K562 (cell line): ENCODE results near the gene ZNF839. TPM values are rescaled to one million over a fixed set of nuclear protein-coding genes. Genes with fewer than 3 reads are reported as not detected.

Source experiments
- ATAC-seq: fragments of 200-7000 bp; cut with Tn5 transposase; 3 replicates; pipeline ENCODE4 v1.9.1; 2020; ENCODE audit warnings: moderate library complexity
- BruUV-seq: library from RNA; stranded (reverse); fragments of 400-500 nt; replicated peaks from 2 replicates; lab custom pipeline; 2021; lab: Mats Ljungman, UMichigan
- CTCF ChIA-PET: fragments of 300-600 bp; formaldehyde crosslinking; extraction: SDS; loops from one replicate; lab custom pipeline; 2021; ENCODE audit warnings: low intra/inter-chr PET ratio; lab: Yijun Ruan, JAX
- POLR2A ChIA-PET: fragments of 300-600, 350-650 bp; sonication (Branson Sonifier 250); formaldehyde crosslinking; extraction: SDS; loops from one replicate; lab custom pipeline; 2021; ENCODE audit warnings: antibody characterized with exemption, inconsistent platforms; lab: Yijun Ruan, JAX
- DNase-seq, 4 experiments: peaks; one replicate each; pipeline versions ENCODE4 v3.0.0 to v3.0.0-alpha.2; 2011 to 2018; ENCODE audit warnings: low spot score in 3 of 4, mixed read lengths in 3 of 4; ENCODE audit errors: extremely low read depth in 1 of 4
- FAIRE-seq: peaks from 2 replicates; lab custom pipeline; 2011; peaks lifted over from hg19 to GRCh38; lab: Jason Lieb, UNC
- H2AFZ ChIP-seq: 2 replicates; pipeline ENCODE4 v1.6.0; 2011; ENCODE audit warnings: low read depth, low read length, control low read depth, inconsistent platforms
- H3K27ac ChIP-seq: fragments of 200-600 bp; 3 replicates; pipeline ENCODE4 v1.8.0; 2011; ENCODE audit warnings: low read depth, mild to moderate bottlenecking, control low read depth, inconsistent platforms, low read length, moderate library complexity, mixed read lengths; ENCODE audit errors: extremely low read depth
- H3K27me3 ChIP-seq, 2 experiments: fragments of 300-600 bp in 1 of 2; 2 replicates in 1 of 2; 3 replicates in 1 of 2; pipeline versions ENCODE4 v1.6.0 to v1.8.0; 2011; ENCODE audit warnings: inconsistent platforms in 2 of 2, low read length in 2 of 2, mild to moderate bottlenecking in 1 of 2, mixed read lengths in 1 of 2, moderate library complexity in 1 of 2; ENCODE audit not compliant: control insufficient read depth in 2 of 2, insufficient read depth in 2 of 2
- H3K36me3 ChIP-seq: fragments of 300-600 bp; 3 replicates; pipeline ENCODE4 v1.8.0; 2011; ENCODE audit warnings: mild to moderate bottlenecking, low read length, inconsistent platforms; ENCODE audit not compliant: control insufficient read depth, insufficient read depth
- H3K4me1 ChIP-seq, 2 experiments: fragments of 200-600 bp in 1 of 2; replicated peaks in 1 of 2; 2 replicates in 1 of 2; 3 replicates in 1 of 2; pipeline versions ENCODE4 v1.5.1 to v1.8.0; 2011; ENCODE audit warnings: inconsistent platforms in 2 of 2, low read length in 2 of 2, mild to moderate bottlenecking in 1 of 2, mixed read lengths in 1 of 2, moderate library complexity in 1 of 2; ENCODE audit not compliant: control insufficient read depth in 2 of 2, insufficient read depth in 2 of 2
- H3K4me2 ChIP-seq: 2 replicates; pipeline ENCODE4 v1.6.1; 2011; ENCODE audit warnings: low read length, control low read depth, inconsistent platforms, mixed read lengths; ENCODE audit not compliant: insufficient read depth
- H3K4me3 ChIP-seq: fragments of 200-600 bp; sonication (generic), shearing (Covaris generic); 2 replicates; pipeline ENCODE4 v1.5.1; 2016; ENCODE audit warnings: control low read depth, inconsistent platforms
- H3K79me2 ChIP-seq: fragments of 200-600 bp; 3 replicates; pipeline ENCODE4 v1.8.0; 2011; ENCODE audit warnings: low read length, inconsistent platforms; ENCODE audit not compliant: control insufficient read depth, insufficient read depth
- H3K9ac ChIP-seq, 2 experiments: 2 replicates each; pipeline versions ENCODE4 v1.6.0 to v1.6.1; 2011; ENCODE audit warnings: low read depth in 2 of 2, low read length in 2 of 2, control low read depth in 1 of 2, inconsistent platforms in 1 of 2, mild to moderate bottlenecking in 1 of 2, mixed read lengths in 1 of 2; ENCODE audit not compliant: insufficient read depth in 1 of 2
- H3K9me1 ChIP-seq: one replicate; pipeline ENCODE4 v1.6.0; 2011; ENCODE audit warnings: inconsistent platforms, mild to moderate bottlenecking, low read length, moderate library complexity; ENCODE audit not compliant: control insufficient read depth, insufficient read depth
- H3K9me3 ChIP-seq: replicated peaks from 2 replicates; pipeline ENCODE4 v1.5.1; 2011; ENCODE audit warnings: low read depth, low read length, inconsistent platforms; ENCODE audit not compliant: control insufficient read depth, insufficient read depth
- H4K20me1 ChIP-seq: replicated peaks from 2 replicates; pipeline ENCODE4 v1.6.1; 2011; ENCODE audit warnings: low read length, inconsistent platforms, mixed read lengths; ENCODE audit not compliant: control insufficient read depth, insufficient read depth
- ADNP ChIP-seq: fragments of 200-800 bp; sonication (Bioruptor generic); IDR thresholded peaks from 2 replicates; pipeline ENCODE4 v1.6.1; 2016; ENCODE audit warnings: missing genetic modification characterization, missing compliant biosample characterization
- CHCHD3 ChIP-seq: fragments of 250-450 bp; sonication (Bioruptor Pico); IDR thresholded peaks from 2 replicates; pipeline ENCODE4 v2.1.2; 2022; ENCODE audit warnings: mild to moderate bottlenecking
- CHD1 ChIP-seq: fragments of 200-600 bp; sonication (generic); IDR thresholded peaks from one replicate; pipeline ENCODE4 v1.6.1; 2012; ENCODE audit warnings: mild to moderate bottlenecking, moderate library complexity, low read length, inconsistent platforms
- ELF2 ChIP-seq: fragments of 250-450 bp; sonication (Bioruptor Pico); IDR thresholded peaks from 2 replicates; pipeline ENCODE4 v1.5.0; 2021; ENCODE audit warnings: mild to moderate bottlenecking
- ELK3 ChIP-seq: fragments of 450-650 bp; formaldehyde crosslinking; IDR thresholded peaks from 2 replicates; pipeline ENCODE4 v1.4.0; 2020; ENCODE audit warnings: mild to moderate bottlenecking
- IFI16 ChIP-seq: fragments of 250-450 bp; sonication (Bioruptor Pico); IDR thresholded peaks from 2 replicates; pipeline ENCODE4 v2.1.2; 2022; ENCODE audit warnings: mild to moderate bottlenecking, inconsistent platforms
- L3MBTL2 ChIP-seq: fragments of 450-650 bp; IDR thresholded peaks from 2 replicates; pipeline ENCODE4 v1.6.1; 2016; ENCODE audit warnings: mild to moderate bottlenecking, moderate library complexity
- NCOA2 ChIP-seq, 2 experiments: fragments of 450-650 bp; IDR thresholded peaks; 2 replicates each; pipeline ENCODE4 v1.6.1; 2018; ENCODE audit warnings: mild to moderate bottlenecking in 2 of 2, moderate library complexity in 1 of 2; ENCODE audit not compliant: partially characterized antibody in 2 of 2
- NFATC3 ChIP-seq: fragments of 450-650 bp; IDR thresholded peaks from 2 replicates; pipeline ENCODE4 v1.6.1; 2017; ENCODE audit warnings: mild to moderate bottlenecking
- PRPF4 ChIP-seq: fragments of 200-400 bp; formaldehyde crosslinking; IDR thresholded peaks from one replicate; pipeline ENCODE4 v1.6.1; 2017; ENCODE audit warnings: low read length, low read depth, mild to moderate bottlenecking; ENCODE audit not compliant: insufficient read depth, poor library complexity, severe bottlenecking
- SNAPC5 ChIP-seq: fragments of 250-450 bp; sonication (Bioruptor Pico); IDR thresholded peaks from 2 replicates; pipeline ENCODE4 v1.8.0; 2021; ENCODE audit warnings: moderate library complexity, mild to moderate bottlenecking, inconsistent platforms
- WHSC1 ChIP-seq: IDR thresholded peaks from one replicate; pipeline ENCODE4 v1.6.1; 2012; ENCODE audit warnings: low read length, control low read depth, inconsistent platforms
- ZBTB9 ChIP-seq: fragments of 450-650 bp; formaldehyde crosslinking; IDR thresholded peaks from 2 replicates; pipeline ENCODE4 v1.4.0; 2020; ENCODE audit warnings: mild to moderate bottlenecking, moderate library complexity
- ZNF277 ChIP-seq: fragments of 250-450 bp; sonication (Bioruptor Pico); IDR thresholded peaks from 2 replicates; pipeline ENCODE4 v1.8.0; 2022; ENCODE audit warnings: inconsistent platforms, mild to moderate bottlenecking, moderate library complexity, borderline replicate concordance
- WGBS: fragments of 100-300 bp; shearing (Covaris generic); methylation state at CpG from one replicate; pipeline ENCODE4 v1.1.6; 2016; ENCODE audit warnings: low coverage, mixed read lengths; ENCODE audit not compliant: insufficient coverage; ENCODE audit errors: missing lambda C conversion rate; 5-methylcytosine and 5-hydroxymethylcytosine counted together
- in situ Hi-C: fragments of 300-500 bp; cut with MboI; formaldehyde crosslinking; loops from 4 replicates; pipeline ENCODE4 v1.15.0; 2018; ENCODE audit warnings: inconsistent platforms, mixed read lengths
- intact Hi-C: fragments of 100-400 bp; cut with micrococcal nuclease; formaldehyde crosslinking; loops from 2 replicates; pipeline ENCODE4 v1.14.2; 2022
- polyA plus RNA-seq, 8 experiments: library from polyadenylated mRNA; depleted of rRNA in 4 of 8; stranded (reverse) in 5 of 8; unstranded in 3 of 8; fragments of >200 nt; fragmentation: Nextera tagmentation in 2 of 8; fragmentation: Illumina TruSeq in 1 of 8; extraction: Ambion mirVana in 2 of 8; extraction: Trizol in 1 of 8; gene quantifications; 2 replicates each; pipeline versions ENCODE4 v1.2.1 to v1.2.3, GENCODE V29; 2011 to 2014; ENCODE audit warnings: inconsistent platforms in 1 of 8, missing spikeins in 1 of 8
- total RNA-seq, 7 experiments: library from RNA; depleted of rRNA in 6 of 7; stranded (reverse); fragments of >200 nt in 6 of 7; fragmentation: Illumina TruSeq in 2 of 7; extraction: Trizol in 2 of 7; gene quantifications; 2 replicates each; pipeline versions ENCODE4 v1.2.1 to v1.2.3, GENCODE V29; 2011 to 2021; ENCODE audit warnings: low replicate concordance in 1 of 7
- TF ChIP-seq, protein P1 (sequence below), 3 experiments: fragments of 200-800 bp in 1 of 3; sonication (Bioruptor generic) in 1 of 3; sonication (generic) in 1 of 3; formaldehyde crosslinking in 1 of 3; IDR thresholded peaks; 2 replicates each; pipeline versions ENCODE4 v1.6.1 to v1.8.0; 2016 to 2022; ENCODE audit warnings: mild to moderate bottlenecking in 2 of 3, missing compliant biosample characterization in 2 of 3, missing genetic modification characterization in 2 of 3, missing genetic modification reagents in 1 of 3
- TF ChIP-seq, protein P2 (sequence below): fragments of 250-450 bp; sonication (Bioruptor Pico); IDR thresholded peaks from 2 replicates; pipeline ENCODE4 v1.4.0; 2020

The ZNF839 gene
- total and polyA plus RNA-seq, 9 of the 15 experiments (the other 6 are each of a cell fraction or from before 2014, with no cell fraction given) = 0.42 to 8.4 (median 5.7) TPM

DNA sequence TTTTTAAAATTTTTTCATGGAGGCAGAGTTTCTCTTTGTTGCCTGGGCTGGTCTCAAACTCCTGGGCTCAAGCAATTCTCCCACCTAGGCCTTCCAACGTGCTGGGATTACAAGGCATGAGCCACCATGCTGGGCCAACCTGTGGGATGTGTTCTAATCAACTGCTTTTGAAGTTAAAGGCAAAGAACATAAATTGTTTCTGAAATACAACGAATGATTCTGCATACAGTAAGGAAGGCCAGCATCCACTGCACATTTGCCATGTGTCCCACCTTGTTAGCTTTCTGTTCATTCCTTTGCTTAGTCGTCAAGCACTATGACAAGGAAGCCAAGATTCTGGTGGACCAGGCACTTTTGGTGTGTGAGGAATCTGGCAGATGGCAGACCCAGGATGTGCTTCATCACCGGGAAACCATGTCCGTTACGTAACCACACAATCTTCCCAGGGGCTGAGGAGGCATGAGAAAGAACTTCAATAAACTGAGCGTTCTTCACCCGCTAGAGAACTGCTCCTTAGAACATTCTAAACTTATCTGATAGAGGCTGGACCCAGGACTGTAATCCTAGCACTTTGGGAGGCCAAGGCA, 39.1 kb upstream of the ZNF839 start:
- POLR2A ChIA-PET = no interaction called here
- in situ Hi-C loops = no loop called here
- no peak overlapping the region for H3K27ac ChIP-seq
- FAIRE-seq (no peak), ATAC-seq (no peak), DNase-seq (no peak)
- WGBS = 55% methylated on average over 8 of the region's 8 CpGs
- H3K9me1 ChIP-seq = no peaks in the 10 kb centered on the region
- no peaks in the 10 kb centered on the region for H3K79me2 ChIP-seq
- no peak overlapping the region for H3K4me2 ChIP-seq
- no peak overlapping the region; a peak in 1 of 4 replicates for H3K9ac ChIP-seq
- intact Hi-C loops = no loop called here
- H2AFZ ChIP-seq = no peak overlapping the region
- no peaks in the 10 kb centered on the region for H3K27me3 ChIP-seq
- no peaks in the 10 kb centered on the region; a peak in 1 of 5 replicates for H3K4me1 ChIP-seq
- H3K4me3 ChIP-seq = no peak overlapping the region
- BruUV-seq = no TSS peak
- no peaks in the 10 kb centered on the region for H4K20me1 ChIP-seq
- no peaks in the 10 kb centered on the region for H3K9me3 ChIP-seq
- CTCF ChIA-PET = no interaction called here
- no peaks in the 10 kb centered on the region for H3K36me3 ChIP-seq
- no peak for TF ChIP-seq PRPF4
- TF ChIP-seq IFI16 (CRISPR knock-in tag) = no peak
- no peak for TF ChIP-seq NFATC3
- TF ChIP-seq, protein P1, sequence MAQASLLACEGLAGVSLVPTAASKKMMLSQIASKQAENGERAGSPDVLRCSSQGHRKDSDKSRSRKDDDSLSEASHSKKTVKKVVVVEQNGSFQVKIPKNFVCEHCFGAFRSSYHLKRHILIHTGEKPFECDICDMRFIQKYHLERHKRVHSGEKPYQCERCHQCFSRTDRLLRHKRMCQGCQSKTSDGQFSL (CRISPR knock-in tag; IDR thresholded peaks at IDR 0.05) = no peak
- TF ChIP-seq, protein P1 (tag; IDR thresholded peaks at IDR 0.05) = no peak
- no peak for TF ChIP-seq WHSC1
- TF ChIP-seq ELK3 (CRISPR knock-in tag) = no peak
- TF ChIP-seq CHCHD3 (CRISPR knock-in tag) = no peak
- TF ChIP-seq NCOA2 (IDR thresholded peaks at IDR 0.05; ENCODE audit: partially characterized antibody in 2 of 2) = no peak
- no peak for TF ChIP-seq SNAPC5 (CRISPR knock-in tag)
- TF ChIP-seq ELF2 (CRISPR knock-in tag) = no peak
- TF ChIP-seq ADNP (tag) = no peak
- no peak for TF ChIP-seq ZNF277 (CRISPR knock-in tag)
- TF ChIP-seq, protein P2, sequence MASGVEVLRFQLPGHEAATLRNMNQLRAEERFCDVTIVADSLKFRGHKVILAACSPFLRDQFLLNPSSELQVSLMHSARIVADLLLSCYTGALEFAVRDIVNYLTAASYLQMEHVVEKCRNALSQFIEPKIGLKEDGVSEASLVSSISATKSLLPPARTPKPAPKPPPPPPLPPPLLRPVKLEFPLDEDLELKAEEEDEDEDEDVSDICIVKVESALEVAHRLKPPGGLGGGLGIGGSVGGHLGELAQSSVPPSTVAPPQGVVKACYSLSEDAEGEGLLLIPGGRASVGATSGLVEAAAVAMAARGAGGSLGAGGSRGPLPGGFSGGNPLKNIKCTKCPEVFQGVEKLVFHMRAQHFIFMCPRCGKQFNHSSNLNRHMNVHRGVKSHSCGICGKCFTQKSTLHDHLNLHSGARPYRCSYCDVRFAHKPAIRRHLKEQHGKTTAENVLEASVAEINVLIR = no peak
- TF ChIP-seq L3MBTL2 = no peak
- TF ChIP-seq CHD1 = no peak
- no peak for TF ChIP-seq ZBTB9 (CRISPR knock-in tag)
